ENCODE data around the gene EPN3. TPM values are rescaled to one million over a fixed set of nuclear protein-coding genes. Genes with fewer than 3 reads are reported as not detected.

EPN3 gene
- total RNA-seq, 4 donors from 2014 or later: 99.2 to 174 (median 115) TPM

DNA sequence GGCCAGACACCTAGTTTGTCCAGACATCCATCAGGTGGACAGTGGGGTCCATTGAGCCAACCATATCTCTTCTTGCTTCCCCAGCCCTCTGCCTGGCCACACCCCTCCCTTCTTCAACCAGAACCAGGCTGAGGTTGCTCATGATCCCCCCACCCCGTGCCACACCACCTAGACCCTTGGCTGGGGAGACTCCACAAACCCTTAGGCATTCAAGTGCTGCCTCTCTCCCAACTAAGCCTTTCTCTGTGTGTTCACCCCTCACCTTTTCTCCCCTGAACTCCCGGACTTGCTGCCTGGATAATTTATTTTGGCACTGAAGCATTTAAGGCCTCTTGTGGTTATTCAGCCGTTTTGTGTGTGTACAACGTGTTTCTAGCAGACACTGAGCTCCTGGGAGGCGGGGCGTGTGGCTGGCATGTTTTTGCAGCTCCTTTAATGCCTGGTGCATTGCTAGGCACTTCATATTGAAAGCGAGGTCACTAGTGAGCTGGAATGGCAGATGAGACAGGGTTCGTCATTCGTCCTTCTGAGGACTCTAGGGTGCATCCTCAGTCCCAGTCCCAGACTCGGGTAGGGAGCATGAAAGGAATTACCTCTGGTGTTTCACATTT lies 56.7 kb downstream of the EPN3 start:
- intact Hi-C loops (cut with DNase I; ENCODE audit: low total_unique reads): no loop called here
- no peak overlapping the region for H3K4me3 ChIP-seq (ENCODE audit: low read depth, poor library complexity, severe bottlenecking)
- DNase-seq (ENCODE audit: low spot score in 2 of 2): no peak
- TF ChIP-seq POLR2A (IDR thresholded peaks at IDR 0.05): no peak
- TF ChIP-seq, protein P1, sequence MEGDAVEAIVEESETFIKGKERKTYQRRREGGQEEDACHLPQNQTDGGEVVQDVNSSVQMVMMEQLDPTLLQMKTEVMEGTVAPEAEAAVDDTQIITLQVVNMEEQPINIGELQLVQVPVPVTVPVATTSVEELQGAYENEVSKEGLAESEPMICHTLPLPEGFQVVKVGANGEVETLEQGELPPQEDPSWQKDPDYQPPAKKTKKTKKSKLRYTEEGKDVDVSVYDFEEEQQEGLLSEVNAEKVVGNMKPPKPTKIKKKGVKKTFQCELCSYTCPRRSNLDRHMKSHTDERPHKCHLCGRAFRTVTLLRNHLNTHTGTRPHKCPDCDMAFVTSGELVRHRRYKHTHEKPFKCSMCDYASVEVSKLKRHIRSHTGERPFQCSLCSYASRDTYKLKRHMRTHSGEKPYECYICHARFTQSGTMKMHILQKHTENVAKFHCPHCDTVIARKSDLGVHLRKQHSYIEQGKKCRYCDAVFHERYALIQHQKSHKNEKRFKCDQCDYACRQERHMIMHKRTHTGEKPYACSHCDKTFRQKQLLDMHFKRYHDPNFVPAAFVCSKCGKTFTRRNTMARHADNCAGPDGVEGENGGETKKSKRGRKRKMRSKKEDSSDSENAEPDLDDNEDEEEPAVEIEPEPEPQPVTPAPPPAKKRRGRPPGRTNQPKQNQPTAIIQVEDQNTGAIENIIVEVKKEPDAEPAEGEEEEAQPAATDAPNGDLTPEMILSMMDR (IDR thresholded peaks at IDR 0.05): no peak
- 30 to 31% methylated on average over 10 of the region's 10 CpGs for WGBS, 2 donors

DNA sequence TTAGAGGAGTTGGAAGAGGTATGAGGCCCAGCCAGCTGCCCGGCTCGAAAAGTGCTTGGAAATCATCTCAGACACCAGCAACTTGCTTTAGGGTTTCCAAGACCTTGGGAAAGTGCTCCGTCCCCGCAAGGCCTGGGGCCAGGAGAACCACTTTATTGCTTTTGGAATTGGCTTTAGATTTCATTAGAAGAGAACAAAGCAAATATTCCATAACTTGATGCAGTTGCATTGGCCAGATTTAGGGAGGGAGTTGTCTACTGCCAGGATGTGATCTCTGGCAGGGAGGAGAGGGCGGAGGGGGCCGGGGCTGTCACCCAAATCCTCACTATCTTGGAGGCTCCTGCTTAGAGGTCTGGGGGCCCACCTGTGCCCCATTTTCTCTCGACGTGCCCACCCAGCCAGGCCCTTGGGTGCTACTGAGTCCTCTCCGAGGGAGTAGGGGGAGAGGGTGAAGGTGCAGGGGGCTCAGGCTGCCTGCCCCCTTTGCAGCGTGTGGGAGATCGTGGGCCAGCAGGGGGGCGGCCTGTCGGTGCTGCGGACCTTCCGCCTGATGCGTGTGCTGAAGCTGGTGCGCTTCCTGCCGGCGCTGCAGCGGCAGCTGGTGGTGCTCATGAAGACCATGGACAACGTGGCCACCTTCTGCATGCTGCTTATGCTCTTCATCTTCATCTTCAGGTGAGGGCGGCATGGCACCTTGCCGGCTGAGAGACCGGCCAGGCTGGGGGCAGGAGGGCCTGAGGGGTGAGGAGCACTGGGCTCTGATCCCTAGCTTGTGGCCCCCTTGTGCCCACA lies 58.6 kb downstream of the EPN3 start:
- 82 to 88% methylated on average over 22 to 23 of the region's 24 CpGs for WGBS, 2 donors
- no peak for DNase-seq (ENCODE audit: low spot score in 2 of 2)
- intact Hi-C loops (cut with DNase I; ENCODE audit: low total_unique reads): no loop called here
- no peak overlapping the region for H3K4me3 ChIP-seq (ENCODE audit: low read depth, poor library complexity, severe bottlenecking)
- TF ChIP-seq, protein P1 (IDR thresholded peaks at IDR 0.05): no peak
- no peak for TF ChIP-seq POLR2A (IDR thresholded peaks at IDR 0.05)

DNA sequence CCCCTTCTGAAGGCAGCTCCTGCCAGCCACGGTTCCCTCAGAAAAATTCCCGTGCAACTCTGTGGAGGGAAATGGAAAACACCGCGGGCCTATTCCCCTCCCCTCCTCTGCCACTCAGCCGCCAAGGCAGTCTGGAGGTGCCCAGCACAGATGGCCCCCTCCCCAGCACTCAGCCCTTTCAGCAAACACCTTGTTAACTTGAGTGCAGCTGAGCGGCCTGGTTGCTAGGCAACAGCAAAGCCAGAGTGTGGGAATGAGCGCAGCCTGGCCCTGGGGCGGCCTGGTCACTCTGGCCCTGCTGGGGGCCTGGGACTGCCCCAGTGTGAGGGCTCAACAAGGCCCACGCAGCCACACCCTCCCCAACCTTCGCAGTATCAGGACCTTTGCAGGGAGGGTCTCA lies 60.8 kb downstream of the EPN3 start:
- intact Hi-C loops (cut with DNase I; ENCODE audit: low total_unique reads): no loop called here
- H3K4me3 ChIP-seq (ENCODE audit: low read depth, poor library complexity, severe bottlenecking): no peak overlapping the region
- no peak for DNase-seq (ENCODE audit: low spot score in 2 of 2)
- TF ChIP-seq POLR2A (IDR thresholded peaks at IDR 0.05): no peak
- TF ChIP-seq, protein P1 (IDR thresholded peaks at IDR 0.05): no peak
- 69 to 75% methylated on average over 8 to 9 of the region's 10 CpGs for WGBS, 2 donors

Other genes starting within 250 kb of the EPN3 start
- gene XYLT2, start 186.6 kb upstream of the EPN3 start, total RNA-seq: 10 to 100 TPM; 23.5 to 41.3 (median 34.6) TPM
- gene MRPL27, start 159.6 kb upstream of the EPN3 start, total RNA-seq: 10 to 100 TPM; 52.1 to 56.0 (median 53.3) TPM
- gene EME1, start 159.5 kb upstream of the EPN3 start, total RNA-seq: 1 to 10 TPM in 1 of 4 donors, under 1 TPM in 3; 0.27 to 1.3 (median 0.38) TPM
- 10 to 100 TPM; 11.6 to 29.3 (median 24.2) TPM for gene LRRC59, start 135.2 kb upstream of the EPN3 start, total RNA-seq
- gene ACSF2, start 106.5 kb upstream of the EPN3 start, total RNA-seq: 100 to 1,000 TPM in 1 of 4 donors, 10 to 100 TPM in 3; 40.8 to 121 (median 64.3) TPM
- gene CHAD, start 63.9 kb upstream of the EPN3 start, total RNA-seq: 1 to 10 TPM; 3.2 to 8.2 (median 7.2) TPM
- 10 to 100 TPM; 21.5 to 40.5 (median 26.5) TPM for gene RSAD1, start 53.9 kb upstream of the EPN3 start, total RNA-seq
- 1 to 10 TPM in 1 of 4 donors, under 1 TPM in 3; 0.38 to 2.3 (median 0.54) TPM for gene MYCBPAP, start 24.3 kb upstream of the EPN3 start, total RNA-seq
- gene SPATA20, start 14.4 kb downstream of the EPN3 start, total RNA-seq: 10 to 100 TPM; 27.6 to 56.0 (median 40.6) TPM
- gene CACNA1G, start 28.0 kb downstream of the EPN3 start, total RNA-seq: 1 to 10 TPM; 1.3 to 3.1 (median 1.8) TPM
- gene ABCC3, start 102.1 kb downstream of the EPN3 start, total RNA-seq: 10 to 100 TPM; 25.8 to 47.5 (median 35.2) TPM
- 10 to 100 TPM; 22.4 to 31.1 (median 22.7) TPM for gene ANKRD40, start 175.2 kb downstream of the EPN3 start, total RNA-seq
- 10 to 100 TPM; 31.6 to 70.2 (median 51.6) TPM for gene LUC7L3, start 186.9 kb downstream of the EPN3 start, total RNA-seq
- gene ANKRD40CL, start 234.8 kb downstream of the EPN3 start, total RNA-seq: not detected

All from lower leg skin (tissue), 4 donors.